Neural cell (in vitro differentiated cells): ENCODE data around the gene MYO15A.

ENCODE experiments used
- EP300 ChIP-seq: fragments of 450-650 bp; conservative IDR thresholded peaks from 2 replicates; pipeline ENCODE4 v1.6.1; 2014; ENCODE audit warnings: antibody characterized with exemption, mild to moderate bottlenecking, moderate library complexity; ENCODE audit not compliant: poor library complexity, severe bottlenecking
- EZH2 ChIP-seq: fragments of 200-600, 300-800 bp; shearing (Covaris generic), sonication (generic); IDR thresholded peaks from 2 replicates; pipeline ENCODE4 v1.6.1; 2014; ENCODE audit warnings: antibody characterized with exemption, low read length, borderline replicate concordance, mild to moderate bottlenecking; ENCODE audit not compliant: insufficient read depth, poor library complexity, severe bottlenecking
- POLR2AphosphoS5 ChIP-seq: IDR thresholded peaks from 2 replicates; pipeline ENCODE4 v1.6.1; 2012
- RAD21 ChIP-seq: fragments of 450-650 bp; conservative IDR thresholded peaks from 2 replicates; pipeline ENCODE4 v1.6.1; 2014; ENCODE audit warnings: antibody characterized with exemption, mild to moderate bottlenecking, moderate library complexity
- TF ChIP-seq, protein P1 (sequence below): fragments of 450-650 bp; IDR thresholded peaks from 2 replicates; pipeline ENCODE4 v1.5.1; 2014; ENCODE audit warnings: antibody characterized with exemption, mild to moderate bottlenecking, moderate library complexity; ENCODE audit not compliant: poor library complexity, severe bottlenecking

DNA sequence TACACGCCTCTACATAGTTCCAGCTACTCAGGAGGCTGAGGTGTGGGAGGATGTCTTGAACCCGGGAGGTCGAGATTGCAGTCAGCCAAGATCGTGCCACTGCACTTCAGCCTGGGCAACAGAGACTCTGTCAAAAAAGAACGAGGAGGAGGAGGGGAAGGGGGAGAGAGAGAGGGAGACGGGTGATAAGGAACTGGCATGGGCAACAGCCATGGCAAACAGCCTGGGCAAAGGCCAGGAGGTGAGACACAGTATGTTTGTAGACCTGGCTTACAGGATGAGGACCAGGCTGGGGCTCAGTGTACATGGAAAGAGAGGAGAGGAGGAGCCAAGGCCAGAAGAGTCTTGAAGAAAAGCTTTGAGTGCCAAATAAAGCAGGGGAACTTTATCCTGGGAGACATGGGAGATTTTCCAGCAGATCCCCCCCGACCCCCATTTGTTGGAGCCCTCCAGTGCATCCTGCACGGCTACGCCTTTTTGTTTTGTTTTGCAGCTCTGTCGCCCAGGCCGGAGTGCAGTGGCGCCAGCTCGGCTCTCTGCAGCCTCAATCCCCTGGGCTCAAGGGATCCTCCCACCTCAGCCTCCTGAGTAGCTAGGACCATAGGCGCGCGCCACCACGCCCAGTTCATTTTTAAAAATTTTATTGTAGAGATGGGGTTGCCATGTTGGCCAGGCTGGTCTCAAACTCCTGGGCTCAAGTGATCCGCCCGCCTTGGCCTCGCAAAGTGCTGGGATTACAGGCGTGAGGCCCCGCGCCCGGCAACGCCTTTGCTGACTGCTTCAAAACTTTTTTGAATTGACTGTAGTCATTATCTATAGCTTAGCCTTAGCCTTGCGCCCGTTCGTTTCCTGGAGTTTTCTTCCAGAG, 73.8 kb downstream of the MYO15A start:
- TF ChIP-seq, protein P1, sequence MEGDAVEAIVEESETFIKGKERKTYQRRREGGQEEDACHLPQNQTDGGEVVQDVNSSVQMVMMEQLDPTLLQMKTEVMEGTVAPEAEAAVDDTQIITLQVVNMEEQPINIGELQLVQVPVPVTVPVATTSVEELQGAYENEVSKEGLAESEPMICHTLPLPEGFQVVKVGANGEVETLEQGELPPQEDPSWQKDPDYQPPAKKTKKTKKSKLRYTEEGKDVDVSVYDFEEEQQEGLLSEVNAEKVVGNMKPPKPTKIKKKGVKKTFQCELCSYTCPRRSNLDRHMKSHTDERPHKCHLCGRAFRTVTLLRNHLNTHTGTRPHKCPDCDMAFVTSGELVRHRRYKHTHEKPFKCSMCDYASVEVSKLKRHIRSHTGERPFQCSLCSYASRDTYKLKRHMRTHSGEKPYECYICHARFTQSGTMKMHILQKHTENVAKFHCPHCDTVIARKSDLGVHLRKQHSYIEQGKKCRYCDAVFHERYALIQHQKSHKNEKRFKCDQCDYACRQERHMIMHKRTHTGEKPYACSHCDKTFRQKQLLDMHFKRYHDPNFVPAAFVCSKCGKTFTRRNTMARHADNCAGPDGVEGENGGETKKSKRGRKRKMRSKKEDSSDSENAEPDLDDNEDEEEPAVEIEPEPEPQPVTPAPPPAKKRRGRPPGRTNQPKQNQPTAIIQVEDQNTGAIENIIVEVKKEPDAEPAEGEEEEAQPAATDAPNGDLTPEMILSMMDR, result no peak
- no peak for TF ChIP-seq POLR2AphosphoS5
- TF ChIP-seq EP300, result no peak
- no peak for TF ChIP-seq RAD21
- TF ChIP-seq EZH2, result no peak
